ENCODE measurements around the gene SLC4A2. TPM values are rescaled to one million over a fixed set of nuclear protein-coding genes. Genes with fewer than 3 reads are reported as not detected.
A peak's percentile ranks its signal among the peaks of the same experiment; 100 is the strongest.

Gene SLC4A2
- total RNA-seq, 2 donors from 2014 or later: 50.1 to 147 TPM

GRCh38 chr7:151012031-151012692, 47.2 kb upstream of the SLC4A2 start:
- no peak overlapping the region for H3K27ac ChIP-seq
- no peak overlapping the region for H3K4me3 ChIP-seq
- no peaks in the 10 kb centered on the region for H3K9me3 ChIP-seq
- intact Hi-C loops (cut with DNase I): no loop called here
- peaks cover 0 to 23% of the 10 kb centered on the region in 2 donors for H3K27me3 ChIP-seq
- ATAC-seq (no peak), DNase-seq (no peak)
- WGBS, 2 donors: 47 to 60% methylated on average over 4 to 6 of the region's 6 CpGs
- TF ChIP-seq, protein P1, sequence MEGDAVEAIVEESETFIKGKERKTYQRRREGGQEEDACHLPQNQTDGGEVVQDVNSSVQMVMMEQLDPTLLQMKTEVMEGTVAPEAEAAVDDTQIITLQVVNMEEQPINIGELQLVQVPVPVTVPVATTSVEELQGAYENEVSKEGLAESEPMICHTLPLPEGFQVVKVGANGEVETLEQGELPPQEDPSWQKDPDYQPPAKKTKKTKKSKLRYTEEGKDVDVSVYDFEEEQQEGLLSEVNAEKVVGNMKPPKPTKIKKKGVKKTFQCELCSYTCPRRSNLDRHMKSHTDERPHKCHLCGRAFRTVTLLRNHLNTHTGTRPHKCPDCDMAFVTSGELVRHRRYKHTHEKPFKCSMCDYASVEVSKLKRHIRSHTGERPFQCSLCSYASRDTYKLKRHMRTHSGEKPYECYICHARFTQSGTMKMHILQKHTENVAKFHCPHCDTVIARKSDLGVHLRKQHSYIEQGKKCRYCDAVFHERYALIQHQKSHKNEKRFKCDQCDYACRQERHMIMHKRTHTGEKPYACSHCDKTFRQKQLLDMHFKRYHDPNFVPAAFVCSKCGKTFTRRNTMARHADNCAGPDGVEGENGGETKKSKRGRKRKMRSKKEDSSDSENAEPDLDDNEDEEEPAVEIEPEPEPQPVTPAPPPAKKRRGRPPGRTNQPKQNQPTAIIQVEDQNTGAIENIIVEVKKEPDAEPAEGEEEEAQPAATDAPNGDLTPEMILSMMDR (IDR thresholded peaks at IDR 0.05): no peak
- no peak for TF ChIP-seq POLR2A (IDR thresholded peaks at IDR 0.05)
- H3K36me3 ChIP-seq (replicated peaks in 1 of 2; ENCODE audit: insufficient read depth in 1 of 2, low read depth in 2 of 2): no peaks in the 10 kb centered on the region
- H3K4me1 ChIP-seq: peaks cover 23% of the 10 kb centered on the region

- H3K36me3 ChIP-seq (replicated peaks in 1 of 2; ENCODE audit: insufficient read depth in 1 of 2, low read depth in 2 of 2): no peaks in the 10 kb centered on the region
- H3K27ac ChIP-seq: no peak overlapping the region
- TF ChIP-seq, protein P1 (IDR thresholded peaks at IDR 0.05): peak; percentile 11 to 53 (median 50)
- no peak for TF ChIP-seq POLR2A (IDR thresholded peaks at IDR 0.05)
- DNase-seq (peak; percentile 25 to 57 (median 40)), ATAC-seq (peak; percentile 41)
- intact Hi-C loops (cut with DNase I): no loop called here
- peaks cover 0 to 23% of the 10 kb centered on the region in 2 donors for H3K27me3 ChIP-seq
- peaks cover 28% of the 10 kb centered on the region for H3K4me1 ChIP-seq
- WGBS, 2 donors: 23 to 25% methylated on average over 19 of the region's 23 CpGs
- H3K4me3 ChIP-seq: no peak overlapping the region
- H3K9me3 ChIP-seq: no peaks in the 10 kb centered on the region
Measured at GRCh38 chr7:151012911-151013347, 46.5 kb upstream of the SLC4A2 start.

- intact Hi-C loops (cut with DNase I): no loop called here
- Histone ChIP-seq H3K36me3 (replicated peaks in 1 of 2; ENCODE audit: insufficient read depth in 1 of 2, low read depth in 2 of 2) (no peaks in the 10 kb centered on the region), H3K27me3 (peaks cover 0 to 23% of the 10 kb centered on the region in 2 donors), H3K27ac (no peak overlapping the region), H3K4me3 (no peak overlapping the region), H3K9me3 (no peaks in the 10 kb centered on the region), H3K4me1 (peaks cover 29% of the 10 kb centered on the region)
- ATAC-seq (no peak), DNase-seq (no peak)
- TF ChIP-seq POLR2A (IDR thresholded peaks at IDR 0.05): no peak
- TF ChIP-seq, protein P1 (IDR thresholded peaks at IDR 0.05): no peak
- WGBS, 2 donors: 16% methylated on average over 9 to 21 of the region's 26 CpGs
Measured at GRCh38 chr7:151013356-151013732, 46.0 kb upstream of the SLC4A2 start.

- Histone ChIP-seq H3K36me3 (replicated peaks in 1 of 2; ENCODE audit: insufficient read depth in 1 of 2, low read depth in 2 of 2) (no peaks in the 10 kb centered on the region), H3K9me3 (no peaks in the 10 kb centered on the region), H3K4me1 (peaks cover 29% of the 10 kb centered on the region), H3K4me3 (no peak overlapping the region), H3K27me3 (peaks cover 0 to 23% of the 10 kb centered on the region in 2 donors), H3K27ac (no peak overlapping the region)
- intact Hi-C loops (cut with DNase I): no loop called here
- DNase-seq: peak; percentile 53 to 82 (median 76)
- peak; percentile 28 for ATAC-seq
- TF ChIP-seq POLR2A (IDR thresholded peaks at IDR 0.05): no peak
- TF ChIP-seq, protein P1 (IDR thresholded peaks at IDR 0.05): no peak
- WGBS, 2 donors: 17 to 40% methylated on average over 12 to 55 of the region's 55 CpGs
Measured at GRCh38 chr7:151013733-151014497, 45.5 kb upstream of the SLC4A2 start.
